Heart right ventricle (tissue), 16 donors: ENCODE data around the gene DUSP22. TPM values are rescaled to one million over a fixed set of nuclear protein-coding genes. Genes with fewer than 3 reads are reported as not detected.
A peak's percentile ranks its signal among the peaks of the same experiment; 100 is the strongest.

Experiments used
- ATAC-seq, 8 donors: fragments of 200-7000 bp; cut with Tn5 transposase; one replicate each; pipeline ENCODE4 v1.9.1; 2020; ENCODE audit warnings: mild to moderate bottlenecking in 8 of 8, moderate library complexity in 8 of 8, moderate number of reproducible peaks in 1 of 8
- DNase-seq, 2 donors: peaks; one replicate each; pipeline ENCODE4 v3.0.0-alpha.2; 2020
- H3K27ac ChIP-seq, 10 donors: fragments of 200-600 bp; sonication (generic) in 2 of 10; one replicate each; pipeline versions ENCODE4 v1.5.0 to v1.8.0; 2020 to 2022; ENCODE audit warnings: mild to moderate bottlenecking in 3 of 10
- H3K27me3 ChIP-seq, 7 donors: fragments of 200-600 bp; one replicate each; pipeline ENCODE4 v1.8.0; 2021 to 2022; ENCODE audit warnings: mild to moderate bottlenecking in 2 of 7
- H3K36me3 ChIP-seq, 9 donors: fragments of 200-600 bp; sonication (generic) in 1 of 9; one replicate each; pipeline versions ENCODE4 v1.5.0 to v1.8.0; 2020 to 2022; ENCODE audit warnings: mild to moderate bottlenecking in 2 of 9
- H3K4me1 ChIP-seq, 9 donors: fragments of 200-600 bp; sonication (generic) in 1 of 9; one replicate each; pipeline versions ENCODE4 v1.5.0 to v1.8.0; 2020 to 2022; ENCODE audit warnings: mild to moderate bottlenecking in 4 of 9
- H3K4me3 ChIP-seq, 10 donors: fragments of 200-600 bp; sonication (generic) in 2 of 10; one replicate each; pipeline versions ENCODE4 v1.5.0 to v1.8.0; 2020 to 2022; ENCODE audit warnings: mild to moderate bottlenecking in 7 of 10, moderate library complexity in 2 of 10
- H3K9me3 ChIP-seq, 11 donors: fragments of 200-600 bp in 10 of 11; sonication (generic) in 2 of 11; one replicate each; pipeline versions ENCODE4 v1.5.0 to v1.8.0; 2013 to 2022; ENCODE audit warnings: mild to moderate bottlenecking in 2 of 11, control low read depth in 1 of 11, moderate library complexity in 1 of 11
- WGBS, 2 donors: extraction: QIAGEN DNeasy Blood & Tissue Kit; methylation state at CpG; one replicate each; pipeline ENCODE4 v1.1.7; 2013; ENCODE audit warnings: inconsistent platforms in 1 of 2; 5-methylcytosine and 5-hydroxymethylcytosine counted together
- intact Hi-C, 10 donors: fragments of 100-400 bp; cut with DNase I; formaldehyde crosslinking; loops; one replicate each; pipeline versions ENCODE4 v1.11.1 to v1.14.2; 2022
- polyA plus RNA-seq, 2 donors: library from polyadenylated mRNA; stranded (reverse); fragments of 200-250 nt; gene quantifications; one replicate each; pipeline ENCODE4 v1.2.3, GENCODE V29; 2013
- total RNA-seq, 10 donors: library from RNA; stranded (reverse); fragmentation: NEBNext Ultra II Directional in 3 of 10; extraction: Animal tissue kit (Norgen Biotek cat#: 25700) in 3 of 10; gene quantifications; one replicate each; pipeline versions ENCODE4 v1.2.1 to v1.2.4, GENCODE V29; 2021 to 2023
- TF ChIP-seq, protein P1 (sequence below), 9 donors: fragments of 200-600 bp; sonication (generic) in 2 of 9; IDR thresholded peaks; one replicate each; pipeline versions ENCODE4 v1.5.0 to v1.8.0; 2021 to 2022; ENCODE audit warnings: antibody characterized with exemption in 9 of 9, mild to moderate bottlenecking in 5 of 9, moderate library complexity in 1 of 9
- donor health status: Arrhythmogenic right ventricular cardiomyopathy.
- donor health status: ischemic (EF 13 %, LVEDD 7.1; RV severe dilation, severe dysfunction).
- donor health status: healthy with polysubstance abuse.
- donor health status: DM: no; HTN: yes; CAD: no.
- donor health status: DM: no; HTN: no; CAD: no.
- donor health status: ischemic (EF 25% LVEDD 6.9; RV normal size, moderate dysfunction).
- donor health status: ischemic (EF 25% LVEDD 5.7; RV mildly dilated, moderate dysfunction).
- donor health status: healthy.
- donor health status: DM: yes; HTN: yes; CAD: no.
- donor health status: Ischemic cardiomyopathy.
- donor health status: ischemic (EF 35%, LVEDD 5.7; RV mildly dilated, moderate dysfunction).
- donor health status: nonischemic (EF 11% LVEDD 7.7; RV severe dilation, severe dysfunction).
- donor health status: DM: yes; HTN: yes; CAD: no.
- donor health status: PGD.
- donor health status: ischemic (EF 29% LVEDD 5.4; RV normal size, mild dysfunction).
- donor health status: nonischemic (EF 23%, LVEDD 6.1; RV moderate dilation, normal function).

The DUSP22 gene
- total and polyA plus RNA-seq, 12 donors = 32.0 to 70.4 (median 51.9) TPM

DNA sequence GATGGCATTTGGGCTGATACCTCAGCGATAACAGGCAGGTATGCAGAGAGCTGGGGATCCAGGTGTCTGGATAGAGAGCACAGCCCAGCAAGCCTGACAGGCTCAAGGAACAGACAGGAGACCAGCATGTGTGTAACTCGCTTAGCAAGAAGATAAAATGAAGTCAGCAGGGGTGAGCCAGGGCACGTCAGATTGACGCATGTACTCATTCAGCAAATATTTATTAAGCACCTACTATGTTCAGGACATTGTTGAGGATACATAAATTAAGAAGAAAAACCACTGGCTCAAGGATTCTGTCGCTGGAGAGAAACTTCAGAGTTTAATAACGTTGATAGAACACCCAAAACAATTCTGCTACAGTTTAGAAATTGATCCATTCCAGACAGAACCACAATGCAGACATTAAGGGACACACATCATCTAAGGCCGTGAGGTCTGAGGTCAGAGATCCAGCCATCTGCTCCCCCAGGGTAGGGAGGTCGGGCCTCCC lies 1.0 kb upstream of the DUSP22 start:
- Histone ChIP-seq H3K4me3 (peak overlapping the region; percentile 34 to 85 (median 71)), H3K36me3 (no peaks in the 10 kb centered on the region), H3K9me3 (no peaks in the 10 kb centered on the region), H3K27ac (peak overlapping the region; percentile 91 to 99 (median 98)), H3K27me3 (peaks cover 0 to 4% (median 0%) of the 10 kb centered on the region in 7 donors), H3K4me1 (peaks cover 0 to 68% (median 17%) of the 10 kb centered on the region in 9 donors)
- TF ChIP-seq, protein P1, sequence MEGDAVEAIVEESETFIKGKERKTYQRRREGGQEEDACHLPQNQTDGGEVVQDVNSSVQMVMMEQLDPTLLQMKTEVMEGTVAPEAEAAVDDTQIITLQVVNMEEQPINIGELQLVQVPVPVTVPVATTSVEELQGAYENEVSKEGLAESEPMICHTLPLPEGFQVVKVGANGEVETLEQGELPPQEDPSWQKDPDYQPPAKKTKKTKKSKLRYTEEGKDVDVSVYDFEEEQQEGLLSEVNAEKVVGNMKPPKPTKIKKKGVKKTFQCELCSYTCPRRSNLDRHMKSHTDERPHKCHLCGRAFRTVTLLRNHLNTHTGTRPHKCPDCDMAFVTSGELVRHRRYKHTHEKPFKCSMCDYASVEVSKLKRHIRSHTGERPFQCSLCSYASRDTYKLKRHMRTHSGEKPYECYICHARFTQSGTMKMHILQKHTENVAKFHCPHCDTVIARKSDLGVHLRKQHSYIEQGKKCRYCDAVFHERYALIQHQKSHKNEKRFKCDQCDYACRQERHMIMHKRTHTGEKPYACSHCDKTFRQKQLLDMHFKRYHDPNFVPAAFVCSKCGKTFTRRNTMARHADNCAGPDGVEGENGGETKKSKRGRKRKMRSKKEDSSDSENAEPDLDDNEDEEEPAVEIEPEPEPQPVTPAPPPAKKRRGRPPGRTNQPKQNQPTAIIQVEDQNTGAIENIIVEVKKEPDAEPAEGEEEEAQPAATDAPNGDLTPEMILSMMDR (IDR thresholded peaks at IDR 0.05) = no peak
- ATAC-seq (peak in 4 of 8 donors; percentile 5 to 16 (median 16)), DNase-seq (no peak)
- intact Hi-C loops = loop anchor here in 2 of 10 donors (5.0 kb wide), 2 partner anchors 46 to 94 kb away; no protein-coding TSS in a partner anchor
- 49 to 54% methylated on average over 8 of the region's 8 CpGs for WGBS, 2 donors

DNA sequence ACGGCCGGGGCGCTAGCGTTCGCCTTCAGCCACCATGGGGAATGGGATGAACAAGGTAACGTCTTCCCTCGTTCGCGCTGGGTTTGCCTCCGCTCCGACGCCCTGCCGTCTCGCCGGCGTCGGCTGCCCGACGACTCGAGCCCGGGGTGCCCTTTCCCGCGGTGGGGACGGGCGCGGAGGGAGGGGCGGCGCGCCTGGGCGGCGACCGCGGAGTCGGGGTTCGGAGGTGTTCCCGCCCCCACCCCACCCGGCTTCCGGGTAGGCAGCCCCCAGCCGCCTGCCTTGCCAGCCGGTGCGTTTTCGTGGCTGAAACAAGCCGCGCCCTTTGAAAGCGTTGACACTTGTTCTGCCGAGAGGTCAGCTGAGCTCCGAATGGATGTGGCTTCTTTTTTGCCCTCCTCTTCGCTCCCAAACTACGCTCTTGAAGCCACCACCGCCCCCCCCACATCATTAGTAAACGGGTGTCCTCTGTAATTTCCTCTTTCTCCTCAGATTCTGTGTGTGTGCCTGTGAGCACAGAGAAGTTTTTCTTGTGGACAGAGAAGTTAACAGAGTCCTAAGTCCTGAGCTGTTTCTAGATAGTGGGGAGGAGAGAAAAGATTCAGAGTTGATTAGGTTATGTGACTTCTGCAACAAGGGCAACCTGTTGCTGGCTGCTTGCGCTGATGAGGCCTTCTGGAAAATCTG lies 362 bp downstream of the DUSP22 start:
- ATAC-seq = peak; percentile 22 to 63 (median 46)
- H3K36me3 ChIP-seq = no peaks in the 10 kb centered on the region
- H3K4me3 ChIP-seq = peak overlapping the region; percentile 51 to 85 (median 71)
- intact Hi-C loops = loop anchor here in 3 of 10 donors (2.0 to 5.0 kb wide), 3 partner anchors 20 to 95 kb away; no protein-coding TSS in a partner anchor
- peaks cover 0 to 4% (median 0%) of the 10 kb centered on the region in 7 donors for H3K27me3 ChIP-seq
- peak overlapping the region; percentile 91 to 99 (median 98) for H3K27ac ChIP-seq
- TF ChIP-seq, protein P1 (IDR thresholded peaks at IDR 0.05) = peak in 1 of 9 donors; percentile 19
- 14 to 20% methylated on average over 49 to 52 of the region's 52 CpGs for WGBS, 2 donors
- peaks cover 2 to 82% (median 31%) of the 10 kb centered on the region in 9 donors for H3K4me1 ChIP-seq
- peak; percentile 72 to 76 for DNase-seq
- no peaks in the 10 kb centered on the region for H3K9me3 ChIP-seq

DNA sequence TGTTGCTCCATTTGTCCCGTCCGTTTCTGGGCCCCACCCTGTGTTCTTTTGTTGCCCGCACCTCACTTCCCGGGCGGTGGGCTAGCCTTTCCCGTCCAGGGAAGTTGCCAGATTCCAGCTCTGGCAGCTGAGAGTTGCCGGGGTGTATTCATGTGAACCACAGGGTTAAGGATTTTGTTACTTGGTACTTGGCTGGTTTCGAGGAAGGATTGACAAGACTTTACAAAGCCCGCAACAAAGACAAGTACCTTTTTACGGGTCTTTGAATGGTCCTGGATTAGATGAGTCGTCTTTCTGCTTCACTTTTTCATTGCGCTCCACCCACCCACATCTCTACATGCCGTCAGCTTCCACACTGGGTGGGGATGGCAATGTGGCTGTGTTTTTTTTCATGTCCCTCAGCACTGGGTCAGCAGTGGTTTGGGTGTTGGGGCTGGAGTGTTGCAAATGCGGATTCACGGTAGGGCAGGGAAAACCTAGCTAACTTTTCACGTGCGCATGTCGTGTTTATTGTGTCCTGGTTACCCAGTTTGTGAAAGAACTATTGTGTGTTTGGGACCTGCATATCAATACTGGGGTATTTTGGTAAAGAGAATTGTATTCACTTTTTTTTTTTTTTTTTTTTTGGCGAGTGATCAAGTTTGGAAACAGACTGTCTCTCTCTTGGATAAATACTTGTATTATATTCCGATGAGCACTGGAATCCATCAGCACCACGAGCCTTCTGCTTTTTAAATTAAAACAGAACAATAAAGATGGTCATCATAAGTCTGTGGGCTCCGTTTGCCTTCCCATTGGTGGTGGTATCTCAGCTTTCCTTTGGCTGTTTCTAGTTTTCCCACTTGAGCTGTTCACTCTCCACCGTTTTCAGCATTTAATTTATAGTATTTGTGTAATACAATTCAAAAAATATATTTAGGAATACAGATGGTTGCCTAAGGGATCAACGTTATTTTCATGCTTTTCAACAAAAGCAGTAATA lies 1.2 kb downstream of the DUSP22 start:
- 36 to 38% methylated on average over 24 of the region's 24 CpGs for WGBS, 2 donors
- Histone ChIP-seq H3K4me1 (peaks cover 2 to 86% (median 40%) of the 10 kb centered on the region in 9 donors), H3K9me3 (no peaks in the 10 kb centered on the region), H3K27ac (peak overlapping the region; percentile 91 to 99 (median 98)), H3K36me3 (no peaks in the 10 kb centered on the region), H3K27me3 (peaks cover 0 to 4% (median 0%) of the 10 kb centered on the region in 7 donors), H3K4me3 (peak overlapping the region; percentile 51 to 85 (median 71))
- intact Hi-C loops = loop anchor here in 3 of 10 donors (2.0 to 5.0 kb wide), 3 partner anchors 19 to 96 kb away; no protein-coding TSS in a partner anchor
- peak in 6 of 8 donors; percentile 6 to 37 (median 28) for ATAC-seq
- peak; percentile 40 to 50 for DNase-seq
- TF ChIP-seq, protein P1 (IDR thresholded peaks at IDR 0.05) = no peak
